ENCODE data around the gene GKAP1.
A peak's percentile ranks its signal among the peaks of the same experiment; 100 is the strongest.
"Not testable (repeated sequence)": the region's sequence is repeated elsewhere in the genome, so short reads cannot be mapped to it uniquely, and the experiment has no call there.

Gene GKAP1

GRCh38 chr9:83733739-83734138 lies 83.8 kb downstream of the GKAP1 start:
- DNase-seq (ENCODE audit: low read depth in 1 of 2, low spot score in 1 of 2), result no peak

GRCh38 chr9:83728591-83729368 lies 88.8 kb downstream of the GKAP1 start:
- DNase-seq (ENCODE audit: low read depth in 1 of 2, low spot score in 1 of 2), result not testable (repeated sequence)

GRCh38 chr9:83724436-83724835 lies 93.1 kb downstream of the GKAP1 start:
- DNase-seq (ENCODE audit: low read depth in 1 of 2, low spot score in 1 of 2), result no peak

- DNase-seq (ENCODE audit: low read depth in 1 of 2, low spot score in 1 of 2), result no peak
Observed at GRCh38 chr9:83722726-83723495, 94.7 kb downstream of the GKAP1 start.

GRCh38 chr9:83721509-83721908 lies 96.1 kb downstream of the GKAP1 start:
- DNase-seq (ENCODE audit: low read depth in 1 of 2, low spot score in 1 of 2), result no peak

GRCh38 chr9:83715794-83716193 lies 101.8 kb downstream of the GKAP1 start:
- no peak for DNase-seq (ENCODE audit: low read depth in 1 of 2, low spot score in 1 of 2)

- DNase-seq (ENCODE audit: low read depth in 1 of 2, low spot score in 1 of 2), result no peak
Observed at GRCh38 chr9:83715221-83715620, 102.3 kb downstream of the GKAP1 start.

GRCh38 chr9:83714329-83714728 lies 103.2 kb downstream of the GKAP1 start:
- no peak for DNase-seq (ENCODE audit: low read depth in 1 of 2, low spot score in 1 of 2)

GRCh38 chr9:83708515-83709158 lies 108.9 kb downstream of the GKAP1 start:
- peak in 1 of 2 donors; percentile 30 for DNase-seq (ENCODE audit: low read depth in 1 of 2, low spot score in 1 of 2)

GRCh38 chr9:83707768-83708514 lies 109.6 kb downstream of the GKAP1 start, which contains the start of gene UBQLN1:
Gene UBQLN1 (minus strand): TSS chr9:83707958. CDS start chr9:83707679, 279 bp downstream.
- DNase-seq (ENCODE audit: low read depth in 1 of 2, low spot score in 1 of 2), result peak; percentile 87 to 91

- DNase-seq (ENCODE audit: low read depth in 1 of 2, low spot score in 1 of 2), result no peak
Observed at GRCh38 chr9:83707518-83707767, 110.1 kb downstream of the GKAP1 start.

GRCh38 chr9:83706676-83707517 lies 110.7 kb downstream of the GKAP1 start:
- peak; percentile 39 to 42 for DNase-seq (ENCODE audit: low read depth in 1 of 2, low spot score in 1 of 2)

GRCh38 chr9:83705219-83705651 lies 112.3 kb downstream of the GKAP1 start:
- DNase-seq (ENCODE audit: low read depth in 1 of 2, low spot score in 1 of 2), result not testable (repeated sequence)

- DNase-seq (ENCODE audit: low read depth in 1 of 2, low spot score in 1 of 2), result no peak
Observed at GRCh38 chr9:83701769-83702168, 115.8 kb downstream of the GKAP1 start.

GRCh38 chr9:83701286-83701685 lies 116.3 kb downstream of the GKAP1 start:
- no peak for DNase-seq (ENCODE audit: low read depth in 1 of 2, low spot score in 1 of 2)

GRCh38 chr9:83699615-83700014 lies 118.0 kb downstream of the GKAP1 start:
- DNase-seq (ENCODE audit: low read depth in 1 of 2, low spot score in 1 of 2), result no peak

GRCh38 chr9:83698976-83699585 lies 118.5 kb downstream of the GKAP1 start:
- DNase-seq (ENCODE audit: low read depth in 1 of 2, low spot score in 1 of 2), result no peak

GRCh38 chr9:83691492-83691891 lies 126.1 kb downstream of the GKAP1 start:
- DNase-seq (ENCODE audit: low read depth in 1 of 2, low spot score in 1 of 2), result no peak
